Gastroesophageal sphincter (tissue), 3 donors: ENCODE measurements around the gene S1PR4.

Source experiments
- CTCF ChIP-seq, 4 experiments: fragments of 200-600 bp in 2 of 4; fragments of 450-650 bp in 2 of 4; sonication (generic) in 1 of 4; IDR thresholded peaks; one replicate each; pipeline ENCODE4 v1.5.1; 2017 to 2019; ENCODE audit warnings: antibody characterized with exemption in 4 of 4, mild to moderate bottlenecking in 2 of 4, moderate library complexity in 2 of 4
- EP300 ChIP-seq: sonication (generic); formaldehyde crosslinking; IDR thresholded peaks from one replicate; pipeline ENCODE4 v1.6.1; 2017; ENCODE audit warnings: antibody characterized with exemption, mild to moderate bottlenecking
- POLR2A ChIP-seq, 2 donors: fragments of 450-650 bp; IDR thresholded peaks; one replicate each; pipeline ENCODE4 v1.6.1; 2017; ENCODE audit warnings: antibody characterized with exemption in 2 of 2, mild to moderate bottlenecking in 2 of 2, moderate library complexity in 1 of 2

- TF ChIP-seq CTCF (IDR thresholded peaks at IDR 0.05) = no peak
- no peak for TF ChIP-seq EP300
- no peak for TF ChIP-seq POLR2A (IDR thresholded peaks at IDR 0.05)
Observed at GRCh38 chr19:3178377-3178972, at the start of gene S1PR4.
